GM18502 (cell line): ENCODE measurements around the gene KDM2B.

Experiments
- ATAC-seq: cut with Tn5 transposase; IDR thresholded peaks from one replicate; pipeline ENCODE4 v1.9.1; 2021; ENCODE audit warnings: mild to moderate bottlenecking; ENCODE audit not compliant: unreplicated experiment, poor library complexity

Gene KDM2B

GRCh38 chr12:121442028-121442948 is 138.5 kb downstream of the KDM2B start:
- no peak for ATAC-seq

GRCh38 chr12:121441555-121441954 is 139.3 kb downstream of the KDM2B start:
- no peak for ATAC-seq

- ATAC-seq = no peak
Measured at GRCh38 chr12:121440768-121441167, 140.1 kb downstream of the KDM2B start.

GRCh38 chr12:121439715-121440114 is 141.1 kb downstream of the KDM2B start:
- no peak for ATAC-seq

- ATAC-seq = no peak
Measured at GRCh38 chr12:121438905-121439304, 141.9 kb downstream of the KDM2B start.

DNA sequence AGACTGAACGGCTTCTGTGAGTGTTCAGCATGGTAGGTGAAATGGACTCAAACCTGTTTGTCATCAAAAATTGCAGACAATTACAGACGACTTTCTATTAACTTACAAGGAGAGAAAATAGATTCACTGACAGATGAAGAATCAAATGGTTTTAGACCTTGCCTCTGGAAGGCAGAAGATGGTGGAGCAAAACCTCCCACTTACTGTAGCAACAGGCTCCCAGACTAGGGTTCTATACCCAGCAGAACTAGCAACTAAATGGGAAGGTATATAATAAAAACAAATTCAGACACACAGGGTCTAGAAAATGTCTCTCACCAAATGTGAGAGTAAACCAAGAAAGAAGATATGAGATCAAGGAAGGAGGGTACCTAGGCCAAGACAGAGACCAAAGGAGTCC is 144.1 kb downstream of the KDM2B start:
- ATAC-seq = no peak

DNA sequence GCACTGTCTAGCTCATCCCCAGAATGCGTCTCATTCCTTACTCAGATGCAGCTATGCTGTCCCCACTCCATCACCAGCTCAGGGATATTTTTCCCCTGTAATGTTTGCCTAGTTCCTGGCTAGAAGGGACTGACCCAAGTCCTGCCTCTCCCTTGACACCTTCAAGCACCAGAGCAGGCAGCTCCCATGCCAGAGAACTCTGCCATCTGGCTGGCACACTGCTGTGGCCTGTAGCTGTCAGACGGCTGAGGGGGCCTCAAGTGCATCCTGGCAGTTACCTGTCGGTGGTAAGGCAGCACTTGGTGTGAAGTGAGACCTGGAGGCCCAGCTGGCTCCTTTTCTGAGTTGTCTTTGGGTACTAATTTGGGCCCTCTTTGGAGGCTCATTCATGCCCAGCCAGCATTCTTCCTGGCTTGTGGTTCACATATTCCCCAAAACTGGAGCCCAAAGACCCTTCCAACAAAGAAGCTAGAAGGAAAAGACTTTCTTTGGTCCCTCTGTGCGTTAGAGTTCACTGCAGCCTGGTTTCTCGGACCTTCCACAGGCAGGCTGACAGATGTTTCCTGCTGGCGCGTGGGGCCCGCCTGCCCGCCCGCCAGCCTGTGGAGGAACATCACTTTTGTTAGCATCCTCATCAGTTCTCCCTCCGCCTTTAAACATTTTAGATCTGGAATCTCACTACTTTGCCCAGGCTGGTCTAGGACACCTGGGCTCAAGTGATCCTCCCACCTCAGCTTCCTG is 147.9 kb downstream of the KDM2B start:
- no peak for ATAC-seq

- ATAC-seq = no peak
Measured at GRCh38 chr12:121430833-121431415, 149.9 kb downstream of the KDM2B start.

DNA sequence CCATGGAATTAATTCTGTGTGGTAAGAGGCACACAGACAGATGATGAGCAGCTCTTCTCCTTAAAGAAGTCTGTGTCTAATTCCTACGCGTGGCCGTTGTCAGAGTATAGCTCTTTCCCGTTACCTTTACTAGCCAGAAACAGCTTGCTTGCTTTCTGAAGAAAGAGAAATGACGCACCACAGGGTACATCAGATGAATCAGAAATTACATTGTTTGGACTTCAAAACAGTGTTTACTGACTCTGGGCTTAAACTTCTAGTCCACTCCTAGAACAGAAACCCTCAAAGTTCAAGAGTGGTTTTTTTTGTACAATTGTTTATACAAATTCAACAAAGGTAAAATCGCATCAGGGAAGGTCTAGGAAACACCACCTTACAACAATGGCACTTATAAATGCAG is 151.9 kb downstream of the KDM2B start:
- ATAC-seq = no peak

GRCh38 chr12:121427556-121428050 is 153.2 kb downstream of the KDM2B start:
- ATAC-seq = no peak

DNA sequence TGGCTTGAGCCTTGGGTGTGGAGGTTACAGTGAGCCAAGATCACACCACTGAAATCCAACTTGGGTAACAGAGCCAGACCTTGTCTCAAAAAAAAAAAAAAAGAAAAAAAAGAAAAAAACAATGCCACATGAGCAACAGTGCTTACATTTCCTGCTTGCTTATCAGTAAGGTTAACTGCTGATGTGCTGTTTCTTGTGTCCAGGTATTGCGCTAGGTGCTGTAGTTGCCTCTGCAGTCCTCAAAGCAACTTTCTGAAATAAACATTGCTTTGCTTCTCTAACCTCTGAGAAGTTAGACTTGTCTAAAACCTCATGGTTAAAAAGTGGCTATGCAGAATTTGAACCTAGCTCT is 156.2 kb downstream of the KDM2B start:
- no peak for ATAC-seq

GRCh38 chr12:121423682-121424623 is 156.9 kb downstream of the KDM2B start:
- no peak for ATAC-seq

DNA sequence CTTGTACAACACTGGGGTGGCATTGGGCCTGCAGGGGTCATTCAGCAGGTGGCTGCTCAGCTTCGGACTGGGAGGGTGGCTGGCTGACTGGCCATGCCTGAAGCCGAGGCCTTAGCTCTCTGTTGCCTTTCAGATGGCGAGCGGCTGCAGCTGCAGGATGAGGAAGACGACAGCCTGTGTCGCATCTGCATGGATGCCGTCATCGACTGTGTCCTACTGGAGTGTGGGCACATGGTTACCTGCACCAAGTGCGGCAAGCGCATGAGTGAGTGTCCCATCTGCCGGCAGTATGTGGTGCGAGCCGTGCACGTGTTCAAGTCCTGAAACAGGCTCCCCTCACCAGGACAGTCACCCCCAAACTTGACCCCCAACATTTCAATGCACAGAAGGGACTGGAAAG is 157.6 kb downstream of the KDM2B start:
- ATAC-seq = no peak

DNA sequence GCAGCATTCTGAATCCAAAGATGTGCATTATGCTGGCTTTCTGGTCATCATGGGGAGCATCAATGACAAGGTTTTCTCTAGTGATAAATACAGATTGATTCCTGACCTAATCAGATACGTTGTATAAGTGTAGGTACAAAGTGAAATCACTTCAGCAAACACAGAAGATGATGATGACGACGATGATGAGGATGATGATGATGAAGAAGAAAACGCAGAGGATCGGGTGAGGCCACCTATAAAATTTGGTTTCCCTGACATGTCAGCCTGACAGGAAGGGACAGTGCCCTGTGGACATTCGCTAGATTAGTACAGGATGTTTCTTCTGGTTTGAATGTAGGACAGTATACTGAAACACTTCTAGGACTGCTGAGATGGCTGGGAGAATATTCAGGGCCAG is 160.7 kb downstream of the KDM2B start:
- no peak for ATAC-seq

GRCh38 chr12:121417847-121418246 is 163.0 kb downstream of the KDM2B start:
- ATAC-seq = no peak

DNA sequence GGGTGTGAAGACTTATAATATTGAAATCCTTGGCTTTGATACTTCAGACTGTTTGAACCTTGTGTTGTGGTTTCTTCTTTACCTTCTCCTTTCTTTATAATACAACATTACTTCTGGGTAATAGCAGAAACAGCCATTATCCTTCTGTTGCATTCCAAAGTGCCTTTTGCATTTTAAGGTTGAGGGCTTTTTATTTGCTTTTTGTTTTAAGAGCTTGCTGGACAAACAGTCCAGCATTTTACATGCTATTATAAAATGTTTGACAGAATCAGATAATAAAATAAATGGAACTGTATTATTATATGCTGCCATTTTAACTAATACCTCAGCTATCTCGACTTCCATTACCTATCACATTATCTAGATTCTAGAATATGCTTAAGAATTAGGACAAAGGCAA is 166.9 kb downstream of the KDM2B start:
- ATAC-seq = no peak

DNA sequence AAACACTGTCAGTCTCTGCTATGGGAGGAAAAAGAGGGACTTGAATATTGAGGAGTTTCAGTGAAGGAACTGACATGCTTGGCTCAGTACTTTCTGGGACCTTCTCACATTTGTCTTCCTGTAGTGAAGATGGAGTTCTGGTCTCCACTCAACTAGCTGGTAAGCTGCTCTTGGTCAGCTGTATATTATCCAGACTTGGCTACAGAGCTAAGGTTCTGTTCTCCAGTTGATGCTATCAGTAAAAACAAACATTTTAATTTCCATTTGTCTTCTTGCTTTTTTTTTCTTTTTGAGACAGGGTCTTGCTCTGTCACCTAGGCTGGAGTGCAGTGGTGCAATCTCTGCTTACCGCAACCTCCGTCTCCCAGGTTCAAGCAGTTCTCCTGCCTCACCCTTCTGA is 175.6 kb downstream of the KDM2B start:
- no peak for ATAC-seq

DNA sequence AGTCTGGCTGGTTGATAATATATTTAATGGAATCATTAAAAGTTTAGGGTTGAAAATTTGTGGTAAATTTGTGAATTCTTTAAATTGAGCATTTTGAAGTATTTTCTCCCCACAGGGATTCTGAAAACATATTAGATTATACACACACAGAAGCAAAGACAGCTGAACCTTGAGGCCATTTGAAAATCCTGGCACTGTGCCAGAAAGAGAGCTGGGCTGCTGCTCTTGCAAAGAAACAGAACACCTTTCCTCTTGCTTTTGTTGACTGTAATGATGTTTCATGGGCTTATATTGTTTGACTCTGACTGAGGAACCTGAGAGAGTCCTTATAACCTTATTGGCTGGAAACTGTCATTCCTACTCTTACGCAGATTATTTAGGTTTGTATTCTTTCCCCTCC is 176.1 kb downstream of the KDM2B start:
- no peak for ATAC-seq

GRCh38 chr12:121403721-121404120 is 177.1 kb downstream of the KDM2B start:
- ATAC-seq = no peak
